Measurements from ENCODE around the gene MRPL28. TPM values are rescaled to one million over a fixed set of nuclear protein-coding genes. Genes with fewer than 3 reads are reported as not detected.
A peak's percentile ranks its signal among the peaks of the same experiment; 100 is the strongest.
"Not testable (repeated sequence)": the region's sequence is repeated elsewhere in the genome, so short reads cannot be mapped to it uniquely, and the experiment has no call there.

MRPL28 gene
- total and polyA plus RNA-seq, 3 experiments from 2014 or later, result 67.8 to 98.0 (median 90.2) TPM

GRCh38 chr16:379183-379960 is 9.0 kb upstream of the MRPL28 start:
- H3K9me3 ChIP-seq (ENCODE audit: low read length), result no peaks in the 10 kb centered on the region
- H3K9me3 Mint-ChIP-seq, result no peaks in the 10 kb centered on the region
- peak overlapping the region; percentile 70 to 91 (median 84) for H3K4me3 Mint-ChIP-seq
- H3K27ac ChIP-seq (ENCODE audit: low read depth, low read length), result no peak overlapping the region
- H3K4me1 ChIP-seq (ENCODE audit: insufficient read depth, low read length), result peaks cover 19% of the 10 kb centered on the region
- no peaks in the 10 kb centered on the region for H3K27me3 Mint-ChIP-seq
- H3K4me1 Mint-ChIP-seq, result peaks cover 20 to 33% (median 21%) of the 10 kb centered on the region in 3 donors
- CTCF ChIA-PET, result interaction anchor here (1.3 to 1.7 kb wide), 2 partner anchors 17 to 22 kb away, joined by 3 read pairs; partner anchors contain the start of gene DECR2
- no peaks in the 10 kb centered on the region for H3K27me3 ChIP-seq (ENCODE audit: insufficient read depth, low read length, poor library complexity, severe bottlenecking)
- peak overlapping the region; percentile 55 for H3K4me3 ChIP-seq (ENCODE audit: low read length)
- H3K36me3 ChIP-seq (ENCODE audit: insufficient read depth, low read length), result no peaks in the 10 kb centered on the region
- peaks cover 0 to 19% (median 0%) of the 10 kb centered on the region in 3 donors for H3K36me3 Mint-ChIP-seq
- peak overlapping the region in 4 of 8 donors; percentile 23 to 96 (median 58) for H3K27ac Mint-ChIP-seq
- DNase-seq, result no peak
- POLR2A ChIA-PET, result interaction anchor here (2.0 kb wide), 1 partner anchor 9 kb away, joined by 9 read pairs; the partner anchor contains the start of gene MRPL28

GRCh38 chr16:378821-379182 is 8.5 kb upstream of the MRPL28 start:
- Histone ChIP-seq H3K4me3 (ENCODE audit: low read length) (no peak overlapping the region), H3K27ac (ENCODE audit: low read depth, low read length) (no peak overlapping the region), H3K27me3 (ENCODE audit: insufficient read depth, low read length, poor library complexity, severe bottlenecking) (no peaks in the 10 kb centered on the region), H3K9me3 (ENCODE audit: low read length) (no peaks in the 10 kb centered on the region), H3K4me1 (ENCODE audit: insufficient read depth, low read length) (peaks cover 15% of the 10 kb centered on the region), H3K36me3 (ENCODE audit: insufficient read depth, low read length) (no peaks in the 10 kb centered on the region)
- H3K4me3 Mint-ChIP-seq, result peak overlapping the region in 2 of 7 donors; percentile 1 to 54
- peaks cover 0 to 22% (median 0%) of the 10 kb centered on the region in 3 donors for H3K36me3 Mint-ChIP-seq
- no peak overlapping the region for H3K27ac Mint-ChIP-seq
- DNase-seq, result no peak
- H3K27me3 Mint-ChIP-seq, result no peaks in the 10 kb centered on the region
- ChIA-PET POLR2A (no interaction called here), CTCF (interaction anchor here (1.7 kb wide), 1 partner anchor 16 kb away, joined by 3 read pairs; no protein-coding TSS in a partner anchor)
- no peaks in the 10 kb centered on the region for H3K9me3 Mint-ChIP-seq
- peaks cover 20 to 30% (median 21%) of the 10 kb centered on the region in 3 donors for H3K4me1 Mint-ChIP-seq

GRCh38 chr16:378113-378820 is 7.9 kb upstream of the MRPL28 start:
- Mint-ChIP-seq H3K4me3 (peak overlapping the region in 2 of 7 donors; percentile 1 to 54), H3K4me1 (peaks cover 16 to 26% (median 17%) of the 10 kb centered on the region in 3 donors), H3K36me3 (peaks cover 0 to 27% (median 0%) of the 10 kb centered on the region in 3 donors)
- DNase-seq; H3K4me1 ChIP-seq (ENCODE audit: insufficient read depth, low read length); H3K27ac Mint-ChIP-seq; H3K9me3 ChIP-seq (ENCODE audit: low read length); H3K9me3 Mint-ChIP-seq; H3K36me3 ChIP-seq (ENCODE audit: insufficient read depth, low read length); H3K4me3 ChIP-seq (ENCODE audit: low read length); H3K27me3 Mint-ChIP-seq; POLR2A ChIA-PET; H3K27ac ChIP-seq (ENCODE audit: low read depth, low read length); H3K27me3 ChIP-seq (ENCODE audit: insufficient read depth, low read length, poor library complexity, severe bottlenecking): not testable (repeated sequence)
- CTCF ChIA-PET, result interaction anchor here (1.7 kb wide), 1 partner anchor 15 kb away, joined by 3 read pairs; no protein-coding TSS in a partner anchor

- Mint-ChIP-seq H3K4me1 (peaks cover 8 to 19% (median 9%) of the 10 kb centered on the region in 3 donors), H3K27me3 (no peaks in the 10 kb centered on the region), H3K27ac (no peak overlapping the region), H3K4me3 (no peak overlapping the region), H3K9me3 (no peaks in the 10 kb centered on the region), H3K36me3 (peaks cover 0 to 32% (median 0%) of the 10 kb centered on the region in 3 donors)
- no peak for DNase-seq
- H3K4me3 ChIP-seq (ENCODE audit: low read length), result no peak overlapping the region
- H3K9me3 ChIP-seq (ENCODE audit: low read length), result no peaks in the 10 kb centered on the region
- H3K27ac ChIP-seq (ENCODE audit: low read depth, low read length), result no peak overlapping the region
- H3K4me1 ChIP-seq (ENCODE audit: insufficient read depth, low read length), result peaks cover 8% of the 10 kb centered on the region
- H3K36me3 ChIP-seq (ENCODE audit: insufficient read depth, low read length), result no peaks in the 10 kb centered on the region
- ChIA-PET POLR2A (no interaction called here), CTCF (no interaction called here)
- no peaks in the 10 kb centered on the region for H3K27me3 ChIP-seq (ENCODE audit: insufficient read depth, low read length, poor library complexity, severe bottlenecking)
Observed at GRCh38 chr16:377419-377951, 7.1 kb upstream of the MRPL28 start.

GRCh38 chr16:376817-377418 is 6.6 kb upstream of the MRPL28 start:
- Histone ChIP-seq H3K27me3 (ENCODE audit: insufficient read depth, low read length, poor library complexity, severe bottlenecking) (no peaks in the 10 kb centered on the region), H3K4me1 (ENCODE audit: insufficient read depth, low read length) (peaks cover 8% of the 10 kb centered on the region), H3K4me3 (ENCODE audit: low read length) (no peak overlapping the region), H3K27ac (ENCODE audit: low read depth, low read length) (no peak overlapping the region), H3K9me3 (ENCODE audit: low read length) (no peaks in the 10 kb centered on the region), H3K36me3 (ENCODE audit: insufficient read depth, low read length) (no peaks in the 10 kb centered on the region)
- POLR2A ChIA-PET, result no interaction called here
- H3K27me3 Mint-ChIP-seq, result no peaks in the 10 kb centered on the region
- H3K4me3 Mint-ChIP-seq, result peak overlapping the region in 1 of 7 donors; percentile 76
- H3K36me3 Mint-ChIP-seq, result peaks cover 0 to 35% (median 0%) of the 10 kb centered on the region in 3 donors
- H3K4me1 Mint-ChIP-seq, result peaks cover 5 to 18% (median 8%) of the 10 kb centered on the region in 3 donors
- no peak for DNase-seq
- no peaks in the 10 kb centered on the region for H3K9me3 Mint-ChIP-seq
- CTCF ChIA-PET, result no interaction called here
- H3K27ac Mint-ChIP-seq, result no peak overlapping the region

GRCh38 chr16:375927-376816 is 5.8 kb upstream of the MRPL28 start:
- ChIA-PET CTCF (no interaction called here), POLR2A (no interaction called here)
- no peaks in the 10 kb centered on the region for H3K36me3 ChIP-seq (ENCODE audit: insufficient read depth, low read length)
- H3K4me3 Mint-ChIP-seq, result no peak overlapping the region
- no peak overlapping the region for H3K27ac ChIP-seq (ENCODE audit: low read depth, low read length)
- no peaks in the 10 kb centered on the region for H3K9me3 Mint-ChIP-seq
- no peaks in the 10 kb centered on the region for H3K27me3 ChIP-seq (ENCODE audit: insufficient read depth, low read length, poor library complexity, severe bottlenecking)
- H3K36me3 Mint-ChIP-seq, result peaks cover 0 to 38% (median 0%) of the 10 kb centered on the region in 3 donors
- no peak overlapping the region for H3K4me3 ChIP-seq (ENCODE audit: low read length)
- no peak overlapping the region for H3K27ac Mint-ChIP-seq
- no peaks in the 10 kb centered on the region for H3K9me3 ChIP-seq (ENCODE audit: low read length)
- H3K4me1 Mint-ChIP-seq, result peaks cover 5 to 20% (median 9%) of the 10 kb centered on the region in 3 donors
- DNase-seq, result no peak
- no peaks in the 10 kb centered on the region for H3K27me3 Mint-ChIP-seq
- H3K4me1 ChIP-seq (ENCODE audit: insufficient read depth, low read length), result peaks cover 8% of the 10 kb centered on the region

GRCh38 chr16:375212-375611 is 4.9 kb upstream of the MRPL28 start:
- Histone ChIP-seq H3K36me3 (ENCODE audit: insufficient read depth, low read length) (no peaks in the 10 kb centered on the region), H3K9me3 (ENCODE audit: low read length) (no peaks in the 10 kb centered on the region), H3K4me1 (ENCODE audit: insufficient read depth, low read length) (peaks cover 15% of the 10 kb centered on the region), H3K27ac (ENCODE audit: low read depth, low read length) (no peak overlapping the region), H3K27me3 (ENCODE audit: insufficient read depth, low read length, poor library complexity, severe bottlenecking) (no peaks in the 10 kb centered on the region), H3K4me3 (ENCODE audit: low read length) (no peak overlapping the region)
- peaks cover 11 to 25% (median 12%) of the 10 kb centered on the region in 3 donors for H3K4me1 Mint-ChIP-seq
- ChIA-PET CTCF (no interaction called here), POLR2A (no interaction called here)
- no peak for DNase-seq
- H3K27me3 Mint-ChIP-seq, result no peaks in the 10 kb centered on the region
- H3K27ac Mint-ChIP-seq, result no peak overlapping the region
- H3K36me3 Mint-ChIP-seq, result peaks cover 0 to 41% (median 0%) of the 10 kb centered on the region in 3 donors
- no peak overlapping the region for H3K4me3 Mint-ChIP-seq
- no peaks in the 10 kb centered on the region for H3K9me3 Mint-ChIP-seq

All from CD8-positive, alpha-beta memory T cell (primary cell).